ENCODE measurements around the gene TOR1B.
"Not testable (repeated sequence)": the region's sequence is repeated elsewhere in the genome, so short reads cannot be mapped to it uniquely, and the experiment has no call there.

Gene TOR1B

DNA sequence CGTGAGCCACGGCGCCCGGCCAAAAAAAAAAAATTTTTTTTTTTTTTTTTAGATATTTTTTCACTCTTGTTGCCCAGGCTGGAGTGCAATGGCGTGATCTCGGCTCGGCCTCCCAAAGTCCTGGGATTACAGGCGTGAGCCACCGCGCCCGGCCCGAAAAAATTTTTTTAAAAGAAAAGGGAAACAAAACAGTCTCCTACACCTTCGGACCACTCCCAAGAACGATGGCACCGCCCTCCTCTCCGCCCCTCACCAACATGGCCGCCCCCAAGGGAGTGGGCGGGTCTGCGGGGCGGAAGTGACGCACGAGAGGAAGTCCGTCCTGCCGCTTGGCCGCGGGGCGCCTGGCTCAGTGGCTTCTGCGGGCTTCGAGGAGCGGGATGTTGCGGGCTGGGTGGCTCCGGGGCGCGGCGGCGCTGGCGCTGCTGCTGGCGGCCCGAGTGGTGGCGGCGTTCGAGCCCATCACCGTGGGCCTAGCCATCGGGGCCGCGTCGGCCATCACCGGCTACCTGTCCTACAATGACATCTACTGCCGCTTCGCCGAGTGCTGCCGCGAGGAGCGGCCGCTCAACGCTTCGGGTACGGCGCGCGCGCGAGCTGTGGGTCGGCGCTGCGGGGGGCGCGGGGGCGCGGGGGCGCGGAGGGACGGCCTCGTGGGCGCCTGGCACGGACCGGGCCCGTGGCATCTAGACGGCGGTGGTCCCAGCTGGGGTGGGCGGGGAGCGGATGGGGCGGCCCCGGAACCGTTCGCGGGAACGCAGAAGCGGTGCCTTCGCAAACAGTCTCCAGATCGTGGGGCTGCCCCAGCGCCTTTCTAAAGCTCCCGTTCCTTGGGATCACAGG lies at the start of gene TOR1B:
Gene TOR1B, plus strand, starts transcription at position 352 of the 843 bp plus-strand sequence. Its CDS starts 29 bp downstream, at position 381.
- peak; percentile 16 for FAIRE-seq

DNA sequence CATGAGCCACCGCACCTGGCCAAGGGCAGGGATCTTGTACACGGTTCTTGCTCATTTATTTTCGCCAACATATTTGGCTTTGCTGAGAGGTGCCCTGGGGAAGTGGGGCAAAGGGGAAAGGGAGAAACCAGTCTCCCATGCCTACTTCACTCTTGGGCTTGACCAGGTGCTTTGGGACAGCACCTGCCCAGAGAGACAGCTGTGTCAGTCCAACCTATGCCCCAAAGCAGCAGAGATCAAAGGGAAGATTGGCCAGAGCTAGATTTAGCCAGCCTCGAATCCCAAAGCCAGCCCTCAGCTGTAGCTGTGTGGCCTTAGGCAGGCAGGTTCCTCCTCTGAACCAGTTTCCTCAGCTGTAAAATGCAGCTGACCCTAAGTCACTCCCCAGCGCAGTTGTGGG lies 47.8 kb upstream of the TOR1B start:
- FAIRE-seq, result no peak

DNA sequence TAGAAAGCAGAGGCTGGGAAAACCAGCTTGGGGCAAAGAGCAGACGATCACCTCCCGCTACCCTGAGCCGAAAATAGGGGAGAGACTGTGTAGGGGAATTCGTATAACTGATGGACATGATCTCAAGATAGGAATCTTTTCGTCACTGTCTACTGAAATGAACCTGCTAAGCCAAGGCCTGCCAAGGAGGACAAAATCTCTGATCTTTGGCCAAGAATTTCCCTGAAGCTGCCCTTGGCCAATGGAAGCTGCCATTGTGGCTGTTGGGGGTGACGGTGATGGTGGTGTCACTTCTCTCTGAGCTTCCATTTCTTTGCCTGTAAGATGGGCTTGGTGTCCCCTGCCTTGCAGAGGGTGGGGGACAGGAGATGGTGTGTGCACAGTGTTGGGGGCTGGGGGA lies 46.8 kb upstream of the TOR1B start:
- no peak for FAIRE-seq

DNA sequence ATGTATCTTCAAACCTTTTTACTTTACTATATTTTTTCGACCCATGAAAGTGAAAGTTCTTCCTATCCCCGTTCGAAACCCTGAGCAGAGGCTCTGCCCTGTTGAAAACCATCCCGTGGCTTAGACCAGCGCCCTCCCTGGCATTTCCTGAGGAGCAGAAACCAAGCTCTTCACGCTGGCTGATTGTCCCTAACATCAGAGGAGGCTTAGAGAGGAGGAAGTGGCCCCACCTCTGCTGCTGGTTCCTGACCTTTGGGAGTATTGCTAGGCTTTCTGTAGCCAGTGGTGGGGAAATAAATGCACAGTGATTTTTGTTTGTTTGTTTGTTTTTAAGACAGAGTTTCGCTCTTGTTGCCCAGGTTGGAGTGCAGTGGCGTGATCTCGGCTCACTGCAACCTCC lies 45.9 kb upstream of the TOR1B start:
- no peak for FAIRE-seq

- no peak for FAIRE-seq
These were observed 43.7 kb upstream of the TOR1B start for GRCh38 chr9:129759319-129759718.

DNA sequence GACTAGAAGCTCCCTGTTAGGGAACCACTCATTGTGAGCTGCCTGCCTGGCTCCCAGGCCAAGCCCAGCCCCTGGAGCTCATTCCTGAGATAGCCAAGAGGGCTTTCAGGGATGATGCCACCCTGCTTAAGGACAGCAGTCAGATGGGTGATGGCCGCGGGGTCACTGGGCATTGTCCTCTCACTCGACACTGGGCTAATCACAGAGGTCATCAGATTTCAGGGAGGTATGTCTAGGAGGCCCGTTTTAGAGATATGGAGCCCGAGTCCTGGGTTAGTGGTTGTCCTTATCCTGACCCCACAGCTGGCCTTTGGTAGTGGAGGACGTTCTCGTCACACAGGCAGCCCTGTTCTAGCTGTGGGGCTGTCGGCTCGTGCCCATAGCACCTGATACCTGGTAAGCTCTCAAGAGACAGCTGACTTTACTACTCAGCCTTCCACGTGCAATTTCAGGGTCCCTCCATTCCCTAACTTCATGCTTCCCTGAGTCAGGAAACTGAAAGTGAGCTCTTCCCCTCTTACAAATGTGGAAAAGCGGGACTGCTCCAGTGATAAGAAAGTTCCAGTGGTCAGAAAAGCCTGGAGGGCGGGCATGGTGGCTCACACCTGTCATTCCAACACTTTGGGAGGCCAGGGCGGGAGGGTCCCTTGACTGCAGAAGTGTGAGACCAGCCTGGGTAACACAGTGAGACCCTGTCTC lies 43.0 kb upstream of the TOR1B start:
- FAIRE-seq, result no peak

DNA sequence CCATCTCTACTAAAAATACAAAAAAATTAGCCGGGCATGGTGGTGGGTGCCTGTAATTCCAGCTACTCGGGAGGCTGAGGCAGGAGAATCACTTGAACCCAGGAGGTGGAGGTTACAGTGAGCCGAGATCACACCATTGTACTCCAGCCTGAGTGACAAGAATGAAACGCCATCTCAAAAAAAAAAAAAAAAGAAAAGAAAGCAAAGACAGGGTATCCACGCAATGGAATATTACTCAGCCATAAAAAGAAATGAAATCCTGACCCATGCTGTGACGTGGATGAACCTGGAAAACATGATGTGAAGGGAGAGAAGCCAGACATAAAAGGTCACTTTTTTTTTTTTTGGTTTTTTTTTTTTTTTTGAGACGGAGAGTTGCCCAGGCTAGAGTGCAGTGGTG lies 42.2 kb upstream of the TOR1B start:
- FAIRE-seq, result not testable (repeated sequence)

DNA sequence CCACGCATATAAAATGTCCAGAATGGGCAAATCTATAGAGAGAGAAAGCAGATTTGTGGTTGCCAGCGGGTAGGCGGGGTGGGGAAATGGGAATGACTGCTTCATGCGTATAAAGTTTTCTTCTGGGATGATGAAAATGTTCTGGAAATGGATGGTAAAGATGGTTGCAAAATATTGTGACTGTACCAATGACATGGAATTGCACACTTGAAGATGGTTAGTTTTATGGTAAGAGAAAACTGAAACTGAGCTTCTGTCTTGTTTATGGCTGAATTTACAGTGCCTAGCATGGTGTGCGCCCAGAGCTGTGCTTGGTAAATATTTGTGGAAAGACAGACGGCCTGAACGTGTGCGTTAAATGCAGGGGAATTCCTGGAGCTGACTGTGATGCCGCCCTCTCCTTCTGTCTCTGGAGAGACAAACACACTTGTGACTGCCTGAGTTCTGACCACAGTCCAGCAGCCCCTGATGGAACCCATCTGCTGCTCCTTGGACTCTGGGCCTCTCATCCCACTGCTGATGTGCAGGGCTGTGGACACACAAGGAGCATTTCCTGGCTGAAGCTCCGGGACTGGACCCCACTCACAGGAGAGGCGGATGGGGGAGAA lies 41.6 kb upstream of the TOR1B start:
- no peak for FAIRE-seq

- FAIRE-seq, result no peak
These were observed 41.0 kb upstream of the TOR1B start for GRCh38 chr9:129761901-129762369.

GRCh38 chr9:129762370-129762984 lies 40.5 kb upstream of the TOR1B start:
- not testable (repeated sequence) for FAIRE-seq

GRCh38 chr9:129762985-129763926 lies 39.7 kb upstream of the TOR1B start:
- no peak for FAIRE-seq

- no peak for FAIRE-seq
These were observed 37.1 kb upstream of the TOR1B start for GRCh38 chr9:129765764-129766317.

DNA sequence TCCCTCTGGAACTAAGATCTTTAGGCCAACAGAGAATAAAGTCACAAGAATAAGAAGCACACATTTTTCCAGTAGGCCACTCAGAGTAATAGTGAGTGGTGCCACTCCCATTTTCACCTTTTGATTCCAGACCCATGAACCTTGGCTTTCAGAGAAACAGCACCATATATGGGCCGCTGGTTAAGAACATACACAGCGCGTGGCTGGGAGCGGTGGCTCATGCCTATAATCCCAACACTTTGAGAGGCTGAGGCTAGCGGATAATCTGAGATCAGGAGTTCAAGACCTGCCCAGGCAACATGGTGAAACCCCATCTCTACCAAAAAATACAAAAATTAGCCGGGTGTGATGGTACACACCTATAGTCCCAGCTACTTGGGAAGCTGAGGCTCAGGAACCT lies 34.5 kb upstream of the TOR1B start:
- FAIRE-seq, result no peak

GRCh38 chr9:129769669-129770068 lies 33.3 kb upstream of the TOR1B start:
- FAIRE-seq, result no peak

GRCh38 chr9:129770741-129771140 lies 32.2 kb upstream of the TOR1B start:
- FAIRE-seq, result no peak

- no peak for FAIRE-seq
These were observed 29.5 kb upstream of the TOR1B start for GRCh38 chr9:129773262-129774048.

GRCh38 chr9:129774791-129775447 lies 28.1 kb upstream of the TOR1B start:
- no peak for FAIRE-seq

GRCh38 chr9:129775448-129775798 lies 27.6 kb upstream of the TOR1B start:
- no peak for FAIRE-seq

DNA sequence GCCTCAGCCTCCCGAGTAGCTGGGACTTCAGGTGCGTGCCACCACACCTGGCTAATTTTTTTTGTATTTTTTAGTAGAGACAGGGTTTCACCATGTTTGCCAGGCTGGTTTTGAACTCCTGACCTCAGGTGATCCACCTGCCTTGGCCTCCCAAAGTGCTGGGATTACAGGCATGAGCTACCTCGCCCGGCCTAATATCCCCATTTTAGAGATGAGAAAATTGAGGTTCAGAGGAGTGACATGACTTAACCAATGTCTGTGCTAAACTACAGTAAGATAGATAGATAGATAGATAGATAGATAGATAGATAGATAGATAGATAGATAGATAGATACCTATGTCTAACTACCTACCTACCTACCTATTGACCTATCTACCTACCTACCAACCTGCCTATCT lies 26.9 kb upstream of the TOR1B start:
- not testable (repeated sequence) for FAIRE-seq

DNA sequence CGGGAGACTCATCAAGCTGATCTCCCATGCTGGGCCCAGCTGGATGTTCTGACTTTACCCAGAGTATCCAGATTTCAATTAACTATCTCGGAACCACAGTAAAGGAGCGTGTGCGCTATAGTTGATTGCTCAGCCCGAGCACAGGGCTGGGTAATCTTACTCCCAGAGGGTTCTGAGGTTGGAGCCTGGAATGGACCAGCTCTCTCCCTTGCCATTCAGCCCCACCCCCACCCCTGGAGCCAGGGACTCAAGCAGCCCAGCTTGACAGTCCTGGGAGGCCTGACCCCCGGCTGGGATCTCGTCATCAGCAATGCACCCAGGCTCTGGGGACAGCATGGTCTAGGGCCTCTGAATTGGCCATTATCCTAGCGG lies 26.4 kb upstream of the TOR1B start:
- no peak for FAIRE-seq

Measured in A204.1 (cell line).